ENCODE measurements around the gene KRTAP10-10.
"Not testable (repeated sequence)": the region's sequence is repeated elsewhere in the genome, so short reads cannot be mapped to it uniquely, and the experiment has no call there.

Gene KRTAP10-10

DNA sequence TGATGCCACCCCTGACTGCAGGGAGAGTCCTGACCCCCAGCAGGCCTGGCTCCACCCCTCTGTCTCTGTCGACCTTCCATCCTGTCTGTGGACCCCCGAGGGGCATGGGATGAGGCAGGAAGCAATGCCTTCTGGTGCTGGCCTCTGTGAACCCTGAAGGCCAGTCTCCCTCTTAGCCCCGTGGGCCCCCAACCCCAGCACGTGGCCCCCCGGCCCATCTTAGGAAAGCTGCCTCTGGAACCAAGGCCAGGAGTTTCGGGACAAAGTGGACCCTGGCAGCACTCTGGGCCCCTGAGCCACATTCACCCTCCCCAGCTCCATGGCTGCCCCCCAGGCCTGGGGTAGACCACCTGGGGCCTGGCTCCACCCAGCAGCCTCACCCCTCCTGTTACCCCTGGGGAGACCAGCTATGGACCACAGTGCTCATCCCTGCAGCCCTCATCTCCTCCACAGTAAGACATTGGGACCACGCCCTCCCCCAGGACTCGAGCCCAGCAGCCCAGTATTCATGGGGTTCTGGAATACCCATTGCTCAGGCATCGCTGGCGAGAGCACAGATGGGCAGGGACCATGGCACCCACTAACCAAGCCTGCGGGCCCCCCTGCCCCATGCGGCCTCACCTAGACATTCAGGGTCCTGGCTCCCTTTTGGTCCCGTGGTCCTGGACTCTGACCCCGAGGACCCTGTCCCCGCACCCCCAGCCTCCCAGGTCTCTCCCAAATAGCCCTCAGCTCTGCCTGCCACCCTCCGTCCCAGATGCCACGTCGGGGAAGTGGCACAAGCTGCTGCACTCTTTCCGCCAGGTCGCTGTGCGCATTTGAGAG, 1.6 kb downstream of the KRTAP10-10 start:
- not testable (repeated sequence) for H3K27me3 ChIP-seq (ENCODE audit: control insufficient read depth in 2 of 2, insufficient read depth in 2 of 2, low read length in 2 of 2); H3K4me3 ChIP-seq (ENCODE audit: low read length in 2 of 2); H3K27ac ChIP-seq (ENCODE audit: low read depth in 2 of 2, low read length in 2 of 2); H3K4me1 ChIP-seq (ENCODE audit: control insufficient read depth in 2 of 2, insufficient read depth in 2 of 2, low read length in 2 of 2); H3K9me3 ChIP-seq (ENCODE audit: control insufficient read depth in 2 of 2, low read length in 2 of 2); H3K9ac ChIP-seq (ENCODE audit: low read depth in 1 of 2, low read length in 2 of 2); H3K36me3 ChIP-seq (ENCODE audit: control insufficient read depth in 2 of 2, insufficient read depth in 2 of 2, low read length in 2 of 2)

- H3K9ac ChIP-seq (ENCODE audit: low read depth in 1 of 2, low read length in 2 of 2) = no peak overlapping the region
- H3K36me3 ChIP-seq (ENCODE audit: control insufficient read depth in 2 of 2, insufficient read depth in 2 of 2, low read length in 2 of 2) = no peaks in the 10 kb centered on the region
- no peaks in the 10 kb centered on the region for H3K27me3 ChIP-seq (ENCODE audit: control insufficient read depth in 2 of 2, insufficient read depth in 2 of 2, low read length in 2 of 2)
- H3K4me3 ChIP-seq (ENCODE audit: low read length in 2 of 2) = no peak overlapping the region
- no peak overlapping the region for H3K27ac ChIP-seq (ENCODE audit: low read depth in 2 of 2, low read length in 2 of 2)
- no peaks in the 10 kb centered on the region for H3K4me1 ChIP-seq (ENCODE audit: control insufficient read depth in 2 of 2, insufficient read depth in 2 of 2, low read length in 2 of 2)
- H3K9me3 ChIP-seq (ENCODE audit: control insufficient read depth in 2 of 2, low read length in 2 of 2) = no peaks in the 10 kb centered on the region
Observed at GRCh38 chr21:44639331-44639655, 2.1 kb downstream of the KRTAP10-10 start.

- Histone ChIP-seq H3K9ac (ENCODE audit: low read depth in 1 of 2, low read length in 2 of 2) (no peak overlapping the region), H3K9me3 (ENCODE audit: control insufficient read depth in 2 of 2, low read length in 2 of 2) (peaks cover 0 to 5% of the 10 kb centered on the region in 2 donors), H3K27ac (ENCODE audit: low read depth in 2 of 2, low read length in 2 of 2) (no peak overlapping the region), H3K4me1 (ENCODE audit: control insufficient read depth in 2 of 2, insufficient read depth in 2 of 2, low read length in 2 of 2) (no peaks in the 10 kb centered on the region), H3K36me3 (ENCODE audit: control insufficient read depth in 2 of 2, insufficient read depth in 2 of 2, low read length in 2 of 2) (no peaks in the 10 kb centered on the region), H3K4me3 (ENCODE audit: low read length in 2 of 2) (no peak overlapping the region), H3K27me3 (ENCODE audit: control insufficient read depth in 2 of 2, insufficient read depth in 2 of 2, low read length in 2 of 2) (no peaks in the 10 kb centered on the region)
Observed at GRCh38 chr21:44640761-44641160, 3.6 kb downstream of the KRTAP10-10 start.

DNA sequence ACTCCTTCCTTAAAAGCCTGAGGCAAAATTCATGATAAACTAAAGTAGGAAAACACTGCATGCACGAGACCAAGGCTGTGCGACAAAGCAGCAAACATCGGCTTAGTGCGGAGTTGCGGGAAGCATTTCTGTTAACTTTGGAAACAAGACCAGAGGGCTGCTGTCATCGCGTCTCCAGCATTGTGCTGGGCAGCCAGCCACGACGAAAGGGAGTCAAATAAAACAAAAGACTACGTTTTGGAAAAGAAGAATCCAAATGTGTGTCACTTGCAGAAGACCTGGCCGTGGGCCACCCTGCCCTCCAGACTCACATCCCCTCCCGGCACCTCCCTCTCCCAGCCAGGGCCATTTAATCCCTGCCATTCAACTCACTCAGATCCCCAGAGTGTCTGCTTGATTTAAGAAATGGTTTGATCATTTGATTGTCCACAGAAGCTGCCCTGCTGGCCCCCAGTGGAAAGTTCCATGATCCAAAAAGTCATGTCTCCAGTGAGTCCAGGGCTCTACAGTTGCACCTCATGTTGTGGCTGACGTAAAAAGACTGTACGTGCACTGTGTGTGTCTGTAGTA, 6.7 kb downstream of the KRTAP10-10 start:
- no peaks in the 10 kb centered on the region for H3K27me3 ChIP-seq (ENCODE audit: control insufficient read depth in 2 of 2, insufficient read depth in 2 of 2, low read length in 2 of 2)
- H3K27ac ChIP-seq (ENCODE audit: low read depth in 2 of 2, low read length in 2 of 2) = no peak overlapping the region
- no peaks in the 10 kb centered on the region for H3K36me3 ChIP-seq (ENCODE audit: control insufficient read depth in 2 of 2, insufficient read depth in 2 of 2, low read length in 2 of 2)
- H3K4me3 ChIP-seq (ENCODE audit: low read length in 2 of 2) = no peak overlapping the region
- no peaks in the 10 kb centered on the region for H3K4me1 ChIP-seq (ENCODE audit: control insufficient read depth in 2 of 2, insufficient read depth in 2 of 2, low read length in 2 of 2)
- H3K9ac ChIP-seq (ENCODE audit: low read depth in 1 of 2, low read length in 2 of 2) = no peak overlapping the region
- peaks cover 0 to 5% of the 10 kb centered on the region in 2 donors for H3K9me3 ChIP-seq (ENCODE audit: control insufficient read depth in 2 of 2, low read length in 2 of 2)

DNA sequence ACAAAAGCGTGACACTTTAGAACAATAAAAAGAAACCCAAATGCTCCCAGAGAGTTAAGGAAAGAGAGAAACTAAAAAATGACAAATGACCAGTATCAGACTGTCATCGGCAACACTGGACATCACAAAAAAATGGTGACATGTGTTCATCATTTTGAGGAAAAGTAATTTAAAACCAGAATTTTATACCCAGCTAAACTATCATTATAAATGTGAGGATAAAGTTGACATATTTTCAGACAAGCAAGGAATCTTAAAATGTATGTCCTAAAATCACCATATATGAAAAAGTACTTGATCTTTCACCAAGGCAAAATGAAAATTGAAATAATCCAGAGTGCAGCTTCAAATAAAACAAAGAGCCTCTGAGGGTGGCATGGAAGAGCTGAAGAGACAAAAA, 7.7 kb downstream of the KRTAP10-10 start:
- Histone ChIP-seq H3K9me3 (ENCODE audit: control insufficient read depth in 2 of 2, low read length in 2 of 2) (peaks cover 0 to 5% of the 10 kb centered on the region in 2 donors), H3K4me1 (ENCODE audit: control insufficient read depth in 2 of 2, insufficient read depth in 2 of 2, low read length in 2 of 2) (no peaks in the 10 kb centered on the region), H3K27ac (ENCODE audit: low read depth in 2 of 2, low read length in 2 of 2) (no peak overlapping the region), H3K9ac (ENCODE audit: low read depth in 1 of 2, low read length in 2 of 2) (no peak overlapping the region), H3K36me3 (ENCODE audit: control insufficient read depth in 2 of 2, insufficient read depth in 2 of 2, low read length in 2 of 2) (no peaks in the 10 kb centered on the region), H3K27me3 (ENCODE audit: control insufficient read depth in 2 of 2, insufficient read depth in 2 of 2, low read length in 2 of 2) (no peaks in the 10 kb centered on the region), H3K4me3 (ENCODE audit: low read length in 2 of 2) (no peak overlapping the region)

DNA sequence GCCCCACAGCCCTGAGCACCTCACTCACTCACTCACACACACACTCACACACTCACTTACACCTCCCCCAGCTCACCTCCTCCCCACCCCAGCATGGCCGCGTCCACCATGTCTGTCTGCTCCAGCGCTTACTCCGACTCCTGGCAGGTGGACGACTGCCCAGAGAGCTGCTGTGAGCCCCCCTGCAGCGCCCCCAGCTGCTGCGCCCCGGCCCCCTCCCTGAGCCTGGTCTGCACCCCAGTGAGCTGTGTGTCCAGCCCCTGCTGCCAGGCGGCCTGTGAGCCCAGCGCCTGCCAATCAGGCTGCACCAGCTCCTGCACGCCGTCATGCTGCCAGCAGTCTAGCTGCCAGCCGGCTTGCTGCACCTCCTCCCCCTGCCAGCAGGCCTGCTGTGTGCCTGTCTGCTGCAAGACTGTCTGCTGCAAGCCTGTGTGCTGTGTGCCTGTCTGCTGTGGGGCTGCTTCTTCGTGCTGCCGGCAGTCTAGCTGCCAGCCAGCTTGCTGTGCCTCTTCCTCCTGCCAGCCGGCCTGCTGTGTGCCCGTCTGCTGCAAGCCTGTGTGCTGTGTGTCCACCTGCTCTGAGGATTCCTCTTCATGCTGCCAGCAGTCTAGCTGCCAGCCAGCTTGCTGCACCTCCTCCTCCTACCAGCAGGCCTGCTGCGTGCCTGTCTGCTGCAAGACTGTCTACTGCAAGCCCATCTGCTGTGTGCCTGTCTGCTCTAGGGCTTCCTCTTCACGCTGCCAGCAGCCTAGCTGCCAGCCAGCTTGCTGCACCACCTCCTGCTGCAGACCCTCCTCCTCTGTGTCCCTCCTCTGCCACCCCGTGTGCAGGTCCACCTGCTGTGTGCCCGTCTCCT, 9.4 kb downstream of the KRTAP10-10 start, which contains the start of gene KRTAP10-11:
KRTAP10-11 (plus strand) TSS at position 49 of the 856 bp plus-strand sequence; CDS start at position 94, 45 bp downstream.
- not testable (repeated sequence) for H3K9ac ChIP-seq (ENCODE audit: low read depth in 1 of 2, low read length in 2 of 2); H3K36me3 ChIP-seq (ENCODE audit: control insufficient read depth in 2 of 2, insufficient read depth in 2 of 2, low read length in 2 of 2); H3K4me3 ChIP-seq (ENCODE audit: low read length in 2 of 2); H3K4me1 ChIP-seq (ENCODE audit: control insufficient read depth in 2 of 2, insufficient read depth in 2 of 2, low read length in 2 of 2); H3K9me3 ChIP-seq (ENCODE audit: control insufficient read depth in 2 of 2, low read length in 2 of 2); H3K27me3 ChIP-seq (ENCODE audit: control insufficient read depth in 2 of 2, insufficient read depth in 2 of 2, low read length in 2 of 2); H3K27ac ChIP-seq (ENCODE audit: low read depth in 2 of 2, low read length in 2 of 2)

DNA sequence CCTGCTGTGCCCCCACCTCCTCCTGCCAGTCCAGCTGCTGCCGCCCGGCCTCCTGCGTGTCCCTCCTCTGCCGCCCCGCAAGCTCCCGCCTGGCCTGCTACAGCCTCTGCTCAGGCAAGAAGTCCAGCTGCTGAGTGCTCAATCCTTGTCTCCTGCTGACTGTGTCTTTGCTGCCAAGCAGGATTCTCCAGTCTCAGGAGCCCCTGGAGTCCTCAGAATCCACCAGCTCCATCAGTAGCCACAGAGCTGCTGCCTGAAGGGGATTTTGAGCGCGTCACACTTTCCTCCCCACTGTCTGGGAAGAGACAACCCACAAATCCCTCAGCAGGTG, 10.0 kb downstream of the KRTAP10-10 start:
- Histone ChIP-seq H3K36me3 (ENCODE audit: control insufficient read depth in 2 of 2, insufficient read depth in 2 of 2, low read length in 2 of 2) (no peaks in the 10 kb centered on the region), H3K27ac (ENCODE audit: low read depth in 2 of 2, low read length in 2 of 2) (no peak overlapping the region), H3K27me3 (ENCODE audit: control insufficient read depth in 2 of 2, insufficient read depth in 2 of 2, low read length in 2 of 2) (no peaks in the 10 kb centered on the region), H3K4me3 (ENCODE audit: low read length in 2 of 2) (no peak overlapping the region), H3K9ac (ENCODE audit: low read depth in 1 of 2, low read length in 2 of 2) (no peak overlapping the region), H3K4me1 (ENCODE audit: control insufficient read depth in 2 of 2, insufficient read depth in 2 of 2, low read length in 2 of 2) (no peaks in the 10 kb centered on the region), H3K9me3 (ENCODE audit: control insufficient read depth in 2 of 2, low read length in 2 of 2) (peaks cover 0 to 5% of the 10 kb centered on the region in 2 donors)

DNA sequence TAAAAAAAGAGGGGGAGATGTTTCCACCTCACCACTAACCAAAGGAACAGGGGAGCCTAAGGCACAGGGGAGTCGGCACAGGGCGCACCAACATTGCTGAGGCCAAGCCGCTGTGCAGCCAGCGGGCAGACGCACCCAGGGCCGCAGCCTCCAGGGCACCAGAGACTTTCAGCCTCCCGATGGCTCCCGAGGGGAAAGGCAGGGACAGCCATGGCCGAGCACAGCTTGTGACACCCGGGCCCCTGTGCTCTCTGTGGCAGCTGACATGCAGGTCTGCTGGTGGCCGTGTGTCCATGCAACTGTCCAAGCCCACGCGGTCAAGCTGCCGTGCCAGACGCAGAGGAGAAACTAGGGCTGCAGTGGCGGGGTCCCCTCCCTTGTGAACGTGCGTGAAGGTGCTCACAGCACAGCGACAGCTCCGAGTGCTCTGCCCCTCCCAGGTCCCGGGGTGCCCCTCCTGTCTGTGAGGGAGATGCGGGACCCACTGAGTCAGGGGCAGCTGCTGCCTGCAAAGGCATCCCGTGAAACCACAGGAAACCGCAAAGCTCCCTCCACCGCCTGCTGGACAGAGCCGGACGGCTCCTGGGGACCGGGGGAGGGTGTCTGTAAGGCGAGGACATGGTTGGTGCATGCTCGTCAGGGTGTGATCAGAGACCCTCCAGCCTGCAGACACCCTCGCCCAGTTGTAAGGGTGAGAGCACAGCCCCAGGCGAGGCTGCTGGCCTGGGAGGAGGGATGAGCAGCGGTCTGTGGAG, 11.6 kb downstream of the KRTAP10-10 start:
- Histone ChIP-seq H3K4me3 (ENCODE audit: low read length in 2 of 2) (no peak overlapping the region), H3K4me1 (ENCODE audit: control insufficient read depth in 2 of 2, insufficient read depth in 2 of 2, low read length in 2 of 2) (no peaks in the 10 kb centered on the region), H3K9ac (ENCODE audit: low read depth in 1 of 2, low read length in 2 of 2) (no peak overlapping the region), H3K27ac (ENCODE audit: low read depth in 2 of 2, low read length in 2 of 2) (no peak overlapping the region), H3K27me3 (ENCODE audit: control insufficient read depth in 2 of 2, insufficient read depth in 2 of 2, low read length in 2 of 2) (no peaks in the 10 kb centered on the region), H3K36me3 (ENCODE audit: control insufficient read depth in 2 of 2, insufficient read depth in 2 of 2, low read length in 2 of 2) (no peaks in the 10 kb centered on the region), H3K9me3 (ENCODE audit: control insufficient read depth in 2 of 2, low read length in 2 of 2) (peaks cover 0 to 5% of the 10 kb centered on the region in 2 donors)

GRCh38 chr21:44649521-44650100, 12.5 kb downstream of the KRTAP10-10 start:
- H3K9me3 ChIP-seq (ENCODE audit: control insufficient read depth in 2 of 2, low read length in 2 of 2) = peaks cover 0 to 5% of the 10 kb centered on the region in 2 donors
- no peaks in the 10 kb centered on the region for H3K36me3 ChIP-seq (ENCODE audit: control insufficient read depth in 2 of 2, insufficient read depth in 2 of 2, low read length in 2 of 2)
- no peak overlapping the region for H3K27ac ChIP-seq (ENCODE audit: low read depth in 2 of 2, low read length in 2 of 2)
- no peak overlapping the region for H3K4me3 ChIP-seq (ENCODE audit: low read length in 2 of 2)
- no peak overlapping the region for H3K9ac ChIP-seq (ENCODE audit: low read depth in 1 of 2, low read length in 2 of 2)
- H3K27me3 ChIP-seq (ENCODE audit: control insufficient read depth in 2 of 2, insufficient read depth in 2 of 2, low read length in 2 of 2) = no peaks in the 10 kb centered on the region
- H3K4me1 ChIP-seq (ENCODE audit: control insufficient read depth in 2 of 2, insufficient read depth in 2 of 2, low read length in 2 of 2) = no peaks in the 10 kb centered on the region
